A673 (cell line): ENCODE data around the gene IRGC. TPM values are rescaled to one million over a fixed set of nuclear protein-coding genes. Genes with fewer than 3 reads are reported as not detected.

Experiments used
- BruUV-seq: library from RNA; stranded (reverse); fragments of 400-500 nt; replicated peaks from 2 replicates; lab custom pipeline; 2021; lab: Mats Ljungman, UMichigan
- CTCF ChIA-PET: fragments of 300-600 bp; sonication (Branson Sonifier 250); formaldehyde crosslinking; loops from one replicate; lab custom pipeline; 2022; ENCODE audit warnings: antibody characterized with exemption; lab: Charles Lee
- POLR2A ChIA-PET: fragments of 300-600 bp; sonication (Branson Sonifier 250); formaldehyde crosslinking; loops from one replicate; lab custom pipeline; 2022; ENCODE audit warnings: antibody characterized with exemption; ENCODE audit not compliant: low non-redundant PET; lab: Charles Lee
- DNase-seq: peaks from one replicate; pipeline ENCODE4 v3.0.0-alpha.2; 2015; ENCODE audit warnings: low spot score
- H3K27ac ChIP-seq: fragments of 200-600 bp; sonication (generic); 2 replicates; pipeline ENCODE4 v1.5.1; 2016; ENCODE audit warnings: mixed run types, low read depth, mild to moderate bottlenecking, mixed read lengths, antibody characterized with exemption, low read length; ENCODE audit not compliant: poor library complexity, severe bottlenecking
- H3K27me3 ChIP-seq: fragments of 200-600 bp; sonication (generic); replicated peaks from 2 replicates; pipeline ENCODE4 v1.6.1; 2017; ENCODE audit warnings: mixed run types, low read depth, mild to moderate bottlenecking, mixed read lengths, antibody characterized with exemption, low read length; ENCODE audit not compliant: insufficient read depth, poor library complexity
- H3K36me3 ChIP-seq: fragments of 200-600 bp; sonication (generic); 2 replicates; pipeline ENCODE4 v1.6.1; 2016; ENCODE audit warnings: mixed run types, mild to moderate bottlenecking, mixed read lengths, antibody characterized with exemption, low read length; ENCODE audit not compliant: insufficient read depth, poor library complexity, severe bottlenecking
- H3K4me1 ChIP-seq: fragments of 200-600 bp; sonication (generic); 2 replicates; pipeline ENCODE4 v1.6.1; 2017; ENCODE audit warnings: mixed run types, mild to moderate bottlenecking, mixed read lengths, antibody characterized with exemption, low read length; ENCODE audit not compliant: insufficient read depth, poor library complexity, severe bottlenecking
- H3K4me3 ChIP-seq: fragments of 200-600 bp; sonication (generic); 2 replicates; pipeline ENCODE4 v1.5.1; 2016; ENCODE audit warnings: low read depth, mixed run types, mild to moderate bottlenecking, mixed read lengths, low read length; ENCODE audit not compliant: poor library complexity, severe bottlenecking
- H3K9me3 ChIP-seq: fragments of 200-600 bp; sonication (generic); 2 replicates; pipeline ENCODE4 v1.6.1; 2016; ENCODE audit warnings: mixed run types, low read depth, mild to moderate bottlenecking, mixed read lengths, antibody characterized with exemption, low read length; ENCODE audit not compliant: poor library complexity, severe bottlenecking
- EZH2 ChIP-seq: fragments of 200-600 bp; sonication (generic); IDR thresholded peaks from 2 replicates; pipeline ENCODE4 v1.6.1; 2017; ENCODE audit warnings: borderline replicate concordance, low read depth, mild to moderate bottlenecking, mixed read lengths, antibody characterized with exemption, low read length; ENCODE audit not compliant: poor library complexity, severe bottlenecking
- intact Hi-C: fragments of 100-400 bp; cut with micrococcal nuclease; formaldehyde crosslinking; loops from one replicate; pipeline ENCODE4 v1.10.0; 2022; ENCODE audit not compliant: unreplicated experiment
- total RNA-seq: library from RNA; stranded (reverse); gene quantifications from 2 replicates; pipeline ENCODE4 v1.2.3, GENCODE V29; 2021
- TF ChIP-seq, protein P1 (sequence below): fragments of 300-800, 200-600 bp; sonication (generic); conservative IDR thresholded peaks from 2 replicates; pipeline ENCODE4 v1.5.1; 2017; ENCODE audit warnings: low read depth, mild to moderate bottlenecking, antibody characterized with exemption, low read length, moderate library complexity, mixed read lengths

IRGC gene
- total RNA-seq, 1 experiment from 2014 or later = not detected

DNA sequence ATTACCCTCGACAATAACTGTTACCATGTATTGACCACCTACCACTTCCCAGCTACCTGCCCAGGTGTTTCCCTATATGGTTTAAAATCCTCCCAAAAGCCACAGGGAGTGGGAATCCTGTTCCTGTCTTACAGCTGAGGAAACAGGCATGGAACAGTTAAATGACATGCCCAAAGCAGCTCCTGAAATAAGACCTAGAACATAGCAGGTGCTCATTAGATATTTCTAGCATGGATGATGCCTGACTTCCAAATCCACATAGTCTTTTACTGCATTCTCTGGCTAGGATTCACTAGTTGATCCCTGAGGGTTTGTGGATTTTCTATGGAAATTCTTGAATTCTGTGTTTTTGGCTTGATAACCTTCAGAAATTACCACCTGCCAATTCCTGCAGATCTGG, 51.9 kb downstream of the IRGC start:
- no peaks in the 10 kb centered on the region for H3K27me3 ChIP-seq
- H3K4me1 ChIP-seq = peaks cover 4% of the 10 kb centered on the region
- no peaks in the 10 kb centered on the region for H3K36me3 ChIP-seq
- H3K4me3 ChIP-seq = no peak overlapping the region
- no peak overlapping the region for H3K27ac ChIP-seq
- intact Hi-C loops = no loop called here
- TF ChIP-seq, protein P1, sequence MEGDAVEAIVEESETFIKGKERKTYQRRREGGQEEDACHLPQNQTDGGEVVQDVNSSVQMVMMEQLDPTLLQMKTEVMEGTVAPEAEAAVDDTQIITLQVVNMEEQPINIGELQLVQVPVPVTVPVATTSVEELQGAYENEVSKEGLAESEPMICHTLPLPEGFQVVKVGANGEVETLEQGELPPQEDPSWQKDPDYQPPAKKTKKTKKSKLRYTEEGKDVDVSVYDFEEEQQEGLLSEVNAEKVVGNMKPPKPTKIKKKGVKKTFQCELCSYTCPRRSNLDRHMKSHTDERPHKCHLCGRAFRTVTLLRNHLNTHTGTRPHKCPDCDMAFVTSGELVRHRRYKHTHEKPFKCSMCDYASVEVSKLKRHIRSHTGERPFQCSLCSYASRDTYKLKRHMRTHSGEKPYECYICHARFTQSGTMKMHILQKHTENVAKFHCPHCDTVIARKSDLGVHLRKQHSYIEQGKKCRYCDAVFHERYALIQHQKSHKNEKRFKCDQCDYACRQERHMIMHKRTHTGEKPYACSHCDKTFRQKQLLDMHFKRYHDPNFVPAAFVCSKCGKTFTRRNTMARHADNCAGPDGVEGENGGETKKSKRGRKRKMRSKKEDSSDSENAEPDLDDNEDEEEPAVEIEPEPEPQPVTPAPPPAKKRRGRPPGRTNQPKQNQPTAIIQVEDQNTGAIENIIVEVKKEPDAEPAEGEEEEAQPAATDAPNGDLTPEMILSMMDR = no peak
- no peak for TF ChIP-seq EZH2
- CTCF ChIA-PET = no interaction called here
- BruUV-seq = no TSS peak
- DNase-seq = no peak
- POLR2A ChIA-PET = no interaction called here
- H3K9me3 ChIP-seq = no peaks in the 10 kb centered on the region

DNA sequence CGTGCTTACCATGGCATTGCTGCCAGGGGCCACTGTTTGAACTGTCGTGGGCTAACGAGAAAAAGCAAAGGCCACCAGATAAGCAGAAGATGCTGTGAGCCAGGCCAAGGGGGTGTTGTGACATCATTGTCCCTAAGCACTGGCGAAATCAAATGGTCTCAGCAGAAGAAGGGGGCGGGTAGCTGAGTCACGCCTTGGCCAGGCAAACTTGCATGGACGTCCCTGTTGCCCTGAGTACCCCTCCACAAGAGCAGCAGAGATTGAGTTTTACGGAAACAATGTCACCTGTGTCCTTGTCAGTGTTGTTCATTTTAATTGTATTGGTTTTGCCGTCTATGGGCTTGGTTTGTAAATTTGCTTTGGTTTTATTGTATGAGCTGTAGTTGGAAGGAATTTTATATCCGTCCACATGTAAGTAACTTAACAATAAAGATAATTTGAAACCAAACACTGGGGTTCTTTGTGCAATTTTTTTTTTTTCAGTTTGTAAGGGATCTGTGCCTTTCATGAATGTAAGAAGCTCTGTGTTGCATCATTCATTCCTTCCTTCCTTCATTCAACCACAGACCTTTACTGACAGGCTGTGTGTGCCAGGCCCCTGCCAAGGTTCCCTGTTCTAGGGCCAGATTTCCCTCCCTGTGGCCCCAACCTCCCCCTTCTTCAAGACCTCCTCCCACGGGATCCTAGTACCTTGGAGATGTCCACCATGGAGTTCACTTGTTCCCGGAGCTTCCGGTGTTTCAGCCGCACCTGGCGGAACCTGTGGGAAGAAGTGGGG, 52.6 kb downstream of the IRGC start:
- TF ChIP-seq, protein P1 = no peak
- TF ChIP-seq EZH2 = no peak
- POLR2A ChIA-PET = no interaction called here
- intact Hi-C loops = no loop called here

DNA sequence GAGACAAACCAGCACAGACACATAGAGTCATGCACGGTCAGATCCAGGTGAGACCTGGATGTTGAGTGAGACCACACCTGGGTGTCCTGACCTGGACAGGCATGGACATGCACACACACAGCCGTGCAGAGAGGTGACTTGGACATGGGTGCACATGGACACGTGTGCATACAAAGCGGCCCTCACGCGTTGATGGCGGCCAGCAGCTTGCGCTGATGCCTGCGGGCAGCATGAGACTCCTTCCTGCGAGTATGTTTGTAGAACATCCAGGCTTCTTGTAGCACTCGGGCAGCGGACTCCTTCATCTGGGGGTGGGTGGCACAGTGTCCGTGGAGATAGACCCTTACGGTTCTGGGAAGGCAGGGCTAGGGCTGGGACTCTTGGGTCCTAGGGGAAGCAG, 53.4 kb downstream of the IRGC start:
- CTCF ChIA-PET = no interaction called here
- no peak for DNase-seq

More for the DNA sequence above, 52.6 kb downstream of the IRGC start:
- Histone ChIP-seq H3K36me3 (no peaks in the 10 kb centered on the region), H3K4me3 (no peak overlapping the region), H3K4me1 (peaks cover 4% of the 10 kb centered on the region), H3K27ac (no peak overlapping the region), H3K27me3 (peaks cover 3% of the 10 kb centered on the region), H3K9me3 (no peaks in the 10 kb centered on the region)
- no peak for DNase-seq
- CTCF ChIA-PET = no interaction called here
- no TSS peak for BruUV-seq

More for the DNA sequence above, 53.4 kb downstream of the IRGC start:
- peaks cover 4% of the 10 kb centered on the region for H3K4me1 ChIP-seq
- peaks cover 11% of the 10 kb centered on the region for H3K27me3 ChIP-seq
- TF ChIP-seq, protein P1 = no peak
- TF ChIP-seq EZH2 = no peak
- POLR2A ChIA-PET = no interaction called here
- no peak overlapping the region for H3K4me3 ChIP-seq
- no peaks in the 10 kb centered on the region for H3K9me3 ChIP-seq
- no peaks in the 10 kb centered on the region for H3K36me3 ChIP-seq
- no peak overlapping the region for H3K27ac ChIP-seq
- intact Hi-C loops = no loop called here
- no TSS peak for BruUV-seq

Other genes with a start within 250 kb of the IRGC start
- gene PHLDB3, start 211.3 kb upstream of the IRGC start, total RNA-seq = 9.0 and 11.2 TPM in 2 replicates
- 8.8 and 15.3 TPM in 2 replicates for gene ETHE1, start 188.9 kb upstream of the IRGC start, total RNA-seq
- 2.8 and 3.1 TPM in 2 replicates for gene ZNF575, start 182.9 kb upstream of the IRGC start, total RNA-seq
- gene XRCC1, start 140.5 kb upstream of the IRGC start, total RNA-seq = 69.4 and 86.0 TPM in 2 replicates
- gene PINLYP, start 140.3 kb upstream of the IRGC start, total RNA-seq = 14.3 and 15.6 TPM in 2 replicates
- 34.1 and 37.7 TPM in 2 replicates for gene IRGQ, start 119.9 kb upstream of the IRGC start, total RNA-seq
- 19.2 and 20.3 TPM in 2 replicates for gene ZNF576, start 119.5 kb upstream of the IRGC start, total RNA-seq
- gene SRRM5, start 104.0 kb upstream of the IRGC start, total RNA-seq = 0.62 and 0.66 TPM in 2 replicates
- gene ZNF428, start 96.4 kb upstream of the IRGC start, total RNA-seq = 65.7 and 72.4 TPM in 2 replicates
- gene CADM4, start 76.2 kb upstream of the IRGC start, total RNA-seq = 28.7 and 35.2 TPM in 2 replicates
- 40.1 and 45.4 TPM in 2 replicates for gene PLAUR, start 45.9 kb upstream of the IRGC start, total RNA-seq
- gene SMG9, start 38.9 kb downstream of the IRGC start, total RNA-seq = 78.8 and 90.6 TPM in 2 replicates
- 0.20 TPM in 1 of 2 replicates, not detected in the other for gene KCNN4, start 64.9 kb downstream of the IRGC start, total RNA-seq
- not detected in 2 replicates for gene LYPD5, start 86.4 kb downstream of the IRGC start, total RNA-seq
- 9.4 and 9.7 TPM in 2 replicates for gene ZNF283, start 111.2 kb downstream of the IRGC start, total RNA-seq
- gene ZNF404, start 167.9 kb downstream of the IRGC start, total RNA-seq = 0.73 and 1.6 TPM in 2 replicates
- 22.1 and 22.8 TPM in 2 replicates for gene ZNF45, start 219.2 kb downstream of the IRGC start, total RNA-seq
- gene ZNF221, start 235.2 kb downstream of the IRGC start, total RNA-seq = 4.8 and 6.1 TPM in 2 replicates